Ishikawa (cell line): ENCODE measurements around the gene STAMBPL1.

Experiments
- CEBPB ChIP-seq: IDR thresholded peaks from 2 replicates; pipeline ENCODE4 v1.6.1; 2012
- CREB1 ChIP-seq: IDR thresholded peaks from 2 replicates; pipeline ENCODE4 v1.6.1; 2012; ENCODE audit warnings: low read depth
- EGR1 ChIP-seq: IDR thresholded peaks from 2 replicates; pipeline ENCODE4 v1.6.1; 2012
- EP300 ChIP-seq: IDR thresholded peaks from 2 replicates; pipeline ENCODE4 v1.6.1; 2012; ENCODE audit warnings: borderline replicate concordance
- FOXM1 ChIP-seq: IDR thresholded peaks from 2 replicates; pipeline ENCODE4 v1.6.1; 2012; ENCODE audit warnings: low read depth, borderline replicate concordance
- NFIC ChIP-seq: IDR thresholded peaks from 2 replicates; pipeline ENCODE4 v1.6.1; 2012
- RAD21 ChIP-seq: IDR thresholded peaks from 2 replicates; pipeline ENCODE4 v1.6.1; 2012; ENCODE audit warnings: low read depth
- TAF1 ChIP-seq: IDR thresholded peaks from 2 replicates; pipeline ENCODE4 v1.6.1; 2012; ENCODE audit warnings: low read depth, mild to moderate bottlenecking
- TCF12 ChIP-seq: IDR thresholded peaks from 2 replicates; pipeline ENCODE4 v1.6.1; 2012; ENCODE audit warnings: low read depth
- TEAD4 ChIP-seq: IDR thresholded peaks from 2 replicates; pipeline ENCODE4 v1.6.1; 2012
- USF1 ChIP-seq: IDR thresholded peaks from 2 replicates; pipeline ENCODE4 v1.6.1; 2012
- YY1 ChIP-seq: IDR thresholded peaks from 2 replicates; pipeline ENCODE4 v1.6.1; 2012; ENCODE audit warnings: low read depth
- ZBTB7A ChIP-seq: IDR thresholded peaks from 2 replicates; pipeline ENCODE4 v1.6.1; 2012; ENCODE audit warnings: low read depth
- TF ChIP-seq, protein P1 (sequence below): IDR thresholded peaks from 2 replicates; pipeline ENCODE4 v1.6.1; 2012; ENCODE audit warnings: low read depth, mild to moderate bottlenecking
- TF ChIP-seq, protein P2 (sequence below): IDR thresholded peaks from 2 replicates; pipeline ENCODE4 v1.6.1; 2012

Gene STAMBPL1

GRCh38 chr10:88971221-88972061 is 91.4 kb downstream of the STAMBPL1 start:
- no peak for TF ChIP-seq EP300
- TF ChIP-seq, protein P1, sequence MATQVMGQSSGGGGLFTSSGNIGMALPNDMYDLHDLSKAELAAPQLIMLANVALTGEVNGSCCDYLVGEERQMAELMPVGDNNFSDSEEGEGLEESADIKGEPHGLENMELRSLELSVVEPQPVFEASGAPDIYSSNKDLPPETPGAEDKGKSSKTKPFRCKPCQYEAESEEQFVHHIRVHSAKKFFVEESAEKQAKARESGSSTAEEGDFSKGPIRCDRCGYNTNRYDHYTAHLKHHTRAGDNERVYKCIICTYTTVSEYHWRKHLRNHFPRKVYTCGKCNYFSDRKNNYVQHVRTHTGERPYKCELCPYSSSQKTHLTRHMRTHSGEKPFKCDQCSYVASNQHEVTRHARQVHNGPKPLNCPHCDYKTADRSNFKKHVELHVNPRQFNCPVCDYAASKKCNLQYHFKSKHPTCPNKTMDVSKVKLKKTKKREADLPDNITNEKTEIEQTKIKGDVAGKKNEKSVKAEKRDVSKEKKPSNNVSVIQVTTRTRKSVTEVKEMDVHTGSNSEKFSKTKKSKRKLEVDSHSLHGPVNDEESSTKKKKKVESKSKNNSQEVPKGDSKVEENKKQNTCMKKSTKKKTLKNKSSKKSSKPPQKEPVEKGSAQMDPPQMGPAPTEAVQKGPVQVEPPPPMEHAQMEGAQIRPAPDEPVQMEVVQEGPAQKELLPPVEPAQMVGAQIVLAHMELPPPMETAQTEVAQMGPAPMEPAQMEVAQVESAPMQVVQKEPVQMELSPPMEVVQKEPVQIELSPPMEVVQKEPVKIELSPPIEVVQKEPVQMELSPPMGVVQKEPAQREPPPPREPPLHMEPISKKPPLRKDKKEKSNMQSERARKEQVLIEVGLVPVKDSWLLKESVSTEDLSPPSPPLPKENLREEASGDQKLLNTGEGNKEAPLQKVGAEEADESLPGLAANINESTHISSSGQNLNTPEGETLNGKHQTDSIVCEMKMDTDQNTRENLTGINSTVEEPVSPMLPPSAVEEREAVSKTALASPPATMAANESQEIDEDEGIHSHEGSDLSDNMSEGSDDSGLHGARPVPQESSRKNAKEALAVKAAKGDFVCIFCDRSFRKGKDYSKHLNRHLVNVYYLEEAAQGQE = no peak
- TF ChIP-seq ZBTB7A = no peak
- TF ChIP-seq USF1 = no peak
- TF ChIP-seq TAF1 = no peak
- no peak for TF ChIP-seq TEAD4
- TF ChIP-seq CEBPB = no peak
- TF ChIP-seq NFIC = no peak
- TF ChIP-seq EGR1 = no peak
- TF ChIP-seq, protein P2, sequence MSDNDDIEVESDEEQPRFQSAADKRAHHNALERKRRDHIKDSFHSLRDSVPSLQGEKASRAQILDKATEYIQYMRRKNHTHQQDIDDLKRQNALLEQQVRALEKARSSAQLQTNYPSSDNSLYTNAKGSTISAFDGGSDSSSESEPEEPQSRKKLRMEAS = no peak
- TF ChIP-seq FOXM1 = no peak
- no peak for TF ChIP-seq RAD21
- no peak for TF ChIP-seq YY1
- TF ChIP-seq TCF12 = no peak
- TF ChIP-seq CREB1 = no peak
